Cardiac muscle cell (in vitro differentiated cells and primary cell): ENCODE results near the gene LHFPL6. TPM values are rescaled to one million over a fixed set of nuclear protein-coding genes. Genes with fewer than 3 reads are reported as not detected.

Source experiments
- DNase-seq, 2 donors: peaks; one replicate each; pipeline versions ENCODE4 v3.0.0 to v3.0.0-alpha.2; 2010 to 2017; ENCODE audit warnings: low read depth in 1 of 2, low spot score in 1 of 2
- H3K27ac ChIP-seq: fragments of 200-600 bp; sonication (generic); 2 replicates; pipeline ENCODE4 v1.5.1; 2016
- H3K27me3 ChIP-seq: fragments of 200-600 bp; sonication (generic); 2 replicates; pipeline ENCODE4 v1.6.0; 2016; ENCODE audit warnings: control low read depth
- H3K36me3 ChIP-seq: fragments of 200-600 bp; sonication (generic); 2 replicates; pipeline ENCODE4 v1.5.1; 2016; ENCODE audit warnings: control low read depth
- H3K4me1 ChIP-seq: fragments of 200-600 bp; sonication (generic); 2 replicates; pipeline ENCODE4 v1.8.1; 2017; ENCODE audit warnings: low read depth, mild to moderate bottlenecking, mixed run types
- H3K4me3 ChIP-seq: fragments of 200-600 bp; sonication (generic); 2 replicates; pipeline ENCODE4 v1.5.1; 2016; ENCODE audit warnings: mild to moderate bottlenecking
- H3K9me3 ChIP-seq: fragments of 200-600 bp; sonication (generic); 2 replicates; pipeline ENCODE4 v1.5.1; 2017; ENCODE audit warnings: low read depth, mild to moderate bottlenecking, control low read depth
- polyA plus RNA-seq: library from polyadenylated mRNA; unstranded; fragments of >200 nt; fragmentation: Nextera tagmentation; extraction: Ambion mirVana; gene quantifications from 2 replicates; pipeline ENCODE4 v1.2.1, GENCODE V29; 2016
- total RNA-seq: library from RNA; depleted of rRNA; stranded (reverse); fragments of >200 nt; gene quantifications from 2 replicates; pipeline ENCODE4 v1.2.3, GENCODE V29; 2016
- TF ChIP-seq, protein P1 (sequence below): IDR thresholded peaks from 2 replicates; pipeline ENCODE4 v1.5.1; 2012; ENCODE audit warnings: low read depth, mild to moderate bottlenecking, low read length

Gene LHFPL6
- 10.0 and 10.6 TPM in 2 replicates for total RNA-seq
- polyA plus RNA-seq: 13.5 and 19.2 TPM in 2 replicates

DNA sequence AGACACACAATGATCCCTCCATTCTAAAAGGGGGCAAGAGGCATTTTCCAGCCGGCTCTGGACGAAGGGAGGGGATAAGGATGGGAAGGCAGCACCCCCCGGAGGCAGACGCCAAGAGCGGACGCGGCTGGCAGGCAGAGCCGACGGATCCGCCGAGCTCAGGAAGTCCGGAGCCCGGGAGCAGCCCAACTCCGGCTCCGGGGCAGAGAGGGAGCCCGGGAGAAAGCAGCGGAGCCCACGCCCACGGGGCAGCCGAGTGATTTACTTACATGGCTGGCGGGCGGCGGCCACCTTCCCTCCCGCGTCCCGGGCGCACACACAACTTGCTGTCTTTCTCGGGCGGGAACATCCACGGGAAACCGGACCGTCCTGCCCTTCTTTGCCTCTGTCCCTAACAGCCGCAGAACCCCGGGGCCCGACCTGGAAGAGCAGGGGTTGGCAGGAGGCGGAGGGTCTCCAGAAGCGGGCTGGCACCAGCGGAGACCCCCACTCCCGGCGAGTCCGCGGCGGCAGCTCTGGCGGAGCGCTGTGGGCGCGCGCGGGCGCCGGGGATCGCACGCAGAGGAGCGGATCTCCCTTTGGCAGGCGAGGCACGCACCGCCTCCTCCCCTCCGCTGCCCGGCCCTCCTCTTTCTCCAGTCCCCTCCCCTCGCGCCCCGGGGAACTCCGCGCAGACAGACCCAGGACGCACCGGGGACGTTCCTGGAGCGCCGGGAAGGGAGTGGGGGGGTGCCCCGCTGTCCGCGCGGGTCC, at the start of gene LHFPL6:
LHFPL6 (minus strand) TSS at position 580 of the 753 bp plus-strand sequence.
- peak within 1 kb of the TSS; percentile 75 for H3K4me3 ChIP-seq
- TF ChIP-seq, protein P1, sequence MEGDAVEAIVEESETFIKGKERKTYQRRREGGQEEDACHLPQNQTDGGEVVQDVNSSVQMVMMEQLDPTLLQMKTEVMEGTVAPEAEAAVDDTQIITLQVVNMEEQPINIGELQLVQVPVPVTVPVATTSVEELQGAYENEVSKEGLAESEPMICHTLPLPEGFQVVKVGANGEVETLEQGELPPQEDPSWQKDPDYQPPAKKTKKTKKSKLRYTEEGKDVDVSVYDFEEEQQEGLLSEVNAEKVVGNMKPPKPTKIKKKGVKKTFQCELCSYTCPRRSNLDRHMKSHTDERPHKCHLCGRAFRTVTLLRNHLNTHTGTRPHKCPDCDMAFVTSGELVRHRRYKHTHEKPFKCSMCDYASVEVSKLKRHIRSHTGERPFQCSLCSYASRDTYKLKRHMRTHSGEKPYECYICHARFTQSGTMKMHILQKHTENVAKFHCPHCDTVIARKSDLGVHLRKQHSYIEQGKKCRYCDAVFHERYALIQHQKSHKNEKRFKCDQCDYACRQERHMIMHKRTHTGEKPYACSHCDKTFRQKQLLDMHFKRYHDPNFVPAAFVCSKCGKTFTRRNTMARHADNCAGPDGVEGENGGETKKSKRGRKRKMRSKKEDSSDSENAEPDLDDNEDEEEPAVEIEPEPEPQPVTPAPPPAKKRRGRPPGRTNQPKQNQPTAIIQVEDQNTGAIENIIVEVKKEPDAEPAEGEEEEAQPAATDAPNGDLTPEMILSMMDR: peak; percentile 54
- peak within 1 kb of the TSS; percentile 16 for H3K27ac ChIP-seq
- peaks cover 15% of the 10 kb centered on the region for H3K27me3 ChIP-seq
- peaks cover 5% of the 10 kb centered on the region for H3K4me1 ChIP-seq
- no peaks in the 10 kb centered on the region for H3K36me3 ChIP-seq
- DNase-seq: peak; percentile 86 to 87
- H3K9me3 ChIP-seq: no peaks in the 10 kb centered on the region

DNA sequence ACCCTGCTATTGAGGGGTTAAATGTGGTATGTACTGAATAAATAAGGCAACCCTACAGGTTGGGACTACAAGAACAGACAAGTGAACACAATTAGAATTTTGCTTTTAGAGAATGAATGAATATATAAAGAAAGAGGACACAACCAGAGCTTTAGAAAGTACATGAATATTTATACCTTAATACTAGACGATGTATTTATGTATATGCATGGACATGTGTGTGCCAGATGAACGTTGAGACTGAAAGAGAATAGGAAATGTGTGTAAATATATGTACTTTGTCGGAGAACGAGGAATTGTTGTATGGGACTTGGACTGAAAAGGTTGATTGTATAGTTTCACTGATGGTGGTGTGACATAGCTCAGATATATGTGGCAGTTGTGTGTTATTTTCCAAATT, 43.1 kb upstream of the LHFPL6 start:
- Histone ChIP-seq H3K9me3 (no peaks in the 10 kb centered on the region), H3K27me3 (no peaks in the 10 kb centered on the region), H3K36me3 (no peaks in the 10 kb centered on the region), H3K4me1 (no peaks in the 10 kb centered on the region), H3K27ac (no peak overlapping the region), H3K4me3 (no peak overlapping the region)
- TF ChIP-seq, protein P1: no peak
- DNase-seq: no peak

DNA sequence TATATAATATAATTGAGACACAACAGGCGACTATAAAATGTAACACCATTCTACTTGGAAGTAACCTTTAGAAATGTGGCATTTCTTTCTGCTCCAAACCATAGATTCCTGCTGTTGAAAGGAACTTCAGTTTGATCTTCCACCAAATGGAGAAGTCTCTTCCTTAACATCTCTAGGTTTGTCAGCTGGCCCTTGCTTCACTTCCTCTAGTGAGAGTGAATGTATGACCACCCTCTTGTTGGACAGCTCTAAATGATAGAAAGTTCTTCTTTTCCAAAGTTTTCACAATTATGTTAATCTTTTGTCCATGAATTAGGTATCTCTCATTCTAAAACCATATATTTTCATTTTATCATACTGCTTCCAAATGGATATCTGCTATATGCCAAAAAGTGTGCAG, 38.7 kb upstream of the LHFPL6 start:
- DNase-seq: no peak
- Histone ChIP-seq H3K36me3 (no peaks in the 10 kb centered on the region), H3K27me3 (no peaks in the 10 kb centered on the region), H3K4me1 (no peaks in the 10 kb centered on the region), H3K27ac (no peak overlapping the region), H3K4me3 (no peak overlapping the region), H3K9me3 (no peaks in the 10 kb centered on the region)
- TF ChIP-seq, protein P1: no peak

DNA sequence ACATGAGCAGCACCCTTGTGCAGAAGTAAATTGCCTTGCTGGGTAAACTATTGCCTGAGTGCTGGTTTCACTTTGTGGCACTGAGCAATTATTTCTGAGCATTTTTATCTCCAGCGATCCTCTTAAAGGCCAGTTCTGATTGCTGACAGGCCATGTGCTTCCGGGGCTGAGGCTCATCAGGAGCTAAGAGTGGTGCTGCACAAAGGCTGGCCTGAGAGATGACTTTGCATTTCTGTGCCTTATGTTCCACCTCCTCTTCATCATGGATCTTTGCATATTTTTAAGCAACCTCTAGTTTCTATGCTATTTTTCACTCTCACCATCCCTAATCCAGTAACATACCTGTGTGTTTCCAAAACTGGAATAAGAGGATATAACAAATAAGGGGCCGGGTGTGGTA, 34.9 kb upstream of the LHFPL6 start:
- no peak for DNase-seq
- Histone ChIP-seq H3K4me3 (no peak overlapping the region), H3K27ac (no peak overlapping the region), H3K4me1 (no peaks in the 10 kb centered on the region), H3K27me3 (no peaks in the 10 kb centered on the region), H3K9me3 (no peaks in the 10 kb centered on the region), H3K36me3 (no peaks in the 10 kb centered on the region)
- TF ChIP-seq, protein P1: no peak

DNA sequence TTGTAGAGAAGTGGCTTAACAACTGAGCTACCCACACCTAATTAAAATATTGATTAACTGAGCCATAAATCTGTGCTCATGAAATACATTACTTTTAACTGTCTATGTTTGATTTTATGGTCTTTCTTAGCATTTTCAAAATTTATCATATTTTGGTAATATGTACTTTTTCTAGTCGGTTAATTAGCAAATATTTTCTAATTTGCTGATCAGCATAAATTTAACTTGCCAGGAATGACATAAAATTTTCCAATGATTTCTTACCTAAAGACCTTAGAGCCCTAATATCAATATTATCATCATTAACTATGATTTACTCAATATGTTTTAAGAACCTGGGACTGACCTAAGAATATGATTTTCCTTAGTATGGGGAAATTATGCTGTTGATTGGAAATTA, 32.6 kb upstream of the LHFPL6 start:
- Histone ChIP-seq H3K27me3 (no peaks in the 10 kb centered on the region), H3K36me3 (no peaks in the 10 kb centered on the region), H3K27ac (no peak overlapping the region), H3K4me1 (no peaks in the 10 kb centered on the region), H3K4me3 (no peak overlapping the region), H3K9me3 (no peaks in the 10 kb centered on the region)
- TF ChIP-seq, protein P1: no peak
- no peak for DNase-seq
